Loucy (cell line): ENCODE results near the gene RWDD3.

ENCODE experiments used
- CTCF ChIP-seq: fragments of 200-600 bp; sonication (generic); conservative IDR thresholded peaks from 2 replicates; pipeline ENCODE4 v1.5.1; 2014; ENCODE audit warnings: mild to moderate bottlenecking, antibody characterized with exemption, low read length
- EZH2phosphoT487 ChIP-seq: fragments of 200-600 bp; IDR thresholded peaks from 2 replicates; pipeline ENCODE4 v1.6.1; 2018; ENCODE audit warnings: antibody characterized with exemption, mild to moderate bottlenecking, moderate library complexity, borderline replicate concordance

GRCh38 chr1:95276429-95276828 is 42.4 kb downstream of the RWDD3 start:
- TF ChIP-seq CTCF = no peak
- TF ChIP-seq EZH2phosphoT487 = no peak
